HG03064 (cell line): Measurements from ENCODE around the gene SYTL3.
"Not testable (repeated sequence)": the region's sequence is repeated elsewhere in the genome, so short reads cannot be mapped to it uniquely, and the experiment has no call there.

ENCODE experiments used
- ATAC-seq: cut with Tn5 transposase; IDR thresholded peaks from one replicate; pipeline ENCODE4 v1.9.1; 2021; ENCODE audit warnings: low read depth; ENCODE audit not compliant: unreplicated experiment

The SYTL3 gene

GRCh38 chr6:158786645-158787304, 136.9 kb downstream of the SYTL3 start:
- no peak for ATAC-seq

- no peak for ATAC-seq
These were observed 137.5 kb downstream of the SYTL3 start for GRCh38 chr6:158787395-158787794.

GRCh38 chr6:158789115-158789917, 139.5 kb downstream of the SYTL3 start:
- ATAC-seq: peak; percentile 51

GRCh38 chr6:158791274-158791855, 141.5 kb downstream of the SYTL3 start:
- ATAC-seq: no peak

GRCh38 chr6:158792505-158792904, 142.7 kb downstream of the SYTL3 start:
- ATAC-seq: not testable (repeated sequence)

GRCh38 chr6:158793432-158793831, 143.6 kb downstream of the SYTL3 start:
- ATAC-seq: peak; percentile 42

- no peak for ATAC-seq
These were observed 145.7 kb downstream of the SYTL3 start for GRCh38 chr6:158795516-158795915.

- ATAC-seq: no peak
These were observed 146.5 kb downstream of the SYTL3 start for GRCh38 chr6:158796353-158796752.

- no peak for ATAC-seq
These were observed 147.8 kb downstream of the SYTL3 start for GRCh38 chr6:158797331-158798310.

GRCh38 chr6:158798311-158798710, 148.5 kb downstream of the SYTL3 start:
- no peak for ATAC-seq

- no peak for ATAC-seq
These were observed 149.4 kb downstream of the SYTL3 start for GRCh38 chr6:158799051-158799792.

GRCh38 chr6:158801655-158802294, 151.9 kb downstream of the SYTL3 start:
- no peak for ATAC-seq

GRCh38 chr6:158803733-158804143, 153.9 kb downstream of the SYTL3 start:
- ATAC-seq: peak; percentile 61

- ATAC-seq: no peak
These were observed 154.4 kb downstream of the SYTL3 start for GRCh38 chr6:158804207-158804606.

GRCh38 chr6:158805698-158806377, 156.0 kb downstream of the SYTL3 start:
- ATAC-seq: no peak

- ATAC-seq: no peak
These were observed 157.9 kb downstream of the SYTL3 start for GRCh38 chr6:158807515-158808441.

- no peak for ATAC-seq
These were observed 158.6 kb downstream of the SYTL3 start for GRCh38 chr6:158808442-158808833.
